Measurements from ENCODE around the gene FBXO11.

Gene FBXO11

GRCh38 chr2:47849368-47849767 lies 56.9 kb downstream of the FBXO11 start:
- no peak for DNase-seq (ENCODE audit: low spot score)

DNA sequence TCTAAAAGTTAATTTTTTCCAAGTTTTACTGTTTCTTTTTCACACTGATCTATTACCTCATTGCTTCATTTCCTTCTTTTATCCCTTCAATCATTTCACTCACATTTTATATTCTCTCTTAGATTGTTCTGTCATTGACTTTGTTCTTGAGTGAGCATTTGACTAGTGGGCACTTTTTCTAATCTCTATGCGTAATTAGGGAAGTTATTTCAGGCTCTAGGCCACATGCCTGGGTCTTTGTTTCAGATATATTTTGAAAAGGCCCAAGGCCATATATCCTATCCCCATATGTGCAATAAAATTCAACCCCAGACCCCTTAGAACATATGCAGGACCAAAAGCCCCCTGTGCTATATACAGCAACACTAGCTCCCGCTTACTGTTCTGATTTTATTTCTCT lies 62.1 kb downstream of the FBXO11 start:
- no peak for DNase-seq (ENCODE audit: low spot score)

GRCh38 chr2:47843407-47843806 lies 62.9 kb downstream of the FBXO11 start:
- DNase-seq (ENCODE audit: low spot score) = no peak

DNA sequence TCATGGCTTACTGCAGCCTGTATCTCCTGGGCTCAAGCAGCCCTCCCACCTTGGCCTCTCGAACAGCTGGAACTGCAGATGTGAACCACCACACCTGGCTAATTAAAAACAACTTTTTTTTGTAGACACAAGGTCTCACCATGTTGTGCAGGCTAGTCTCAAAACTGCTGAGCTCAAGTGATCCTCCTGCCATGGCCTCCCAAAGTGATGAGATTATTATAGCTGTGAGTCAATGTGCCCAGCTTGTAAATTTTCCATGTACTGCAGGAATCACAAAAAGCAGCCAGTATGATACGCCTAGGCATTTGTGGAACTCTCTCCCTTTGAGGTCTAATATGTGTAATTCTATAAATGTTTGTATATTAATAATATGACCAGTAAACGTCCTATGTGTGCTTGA lies 63.5 kb downstream of the FBXO11 start:
- DNase-seq (ENCODE audit: low spot score) = no peak

- DNase-seq (ENCODE audit: low spot score) = no peak
These were observed 67.6 kb downstream of the FBXO11 start for GRCh38 chr2:47838686-47839085.

DNA sequence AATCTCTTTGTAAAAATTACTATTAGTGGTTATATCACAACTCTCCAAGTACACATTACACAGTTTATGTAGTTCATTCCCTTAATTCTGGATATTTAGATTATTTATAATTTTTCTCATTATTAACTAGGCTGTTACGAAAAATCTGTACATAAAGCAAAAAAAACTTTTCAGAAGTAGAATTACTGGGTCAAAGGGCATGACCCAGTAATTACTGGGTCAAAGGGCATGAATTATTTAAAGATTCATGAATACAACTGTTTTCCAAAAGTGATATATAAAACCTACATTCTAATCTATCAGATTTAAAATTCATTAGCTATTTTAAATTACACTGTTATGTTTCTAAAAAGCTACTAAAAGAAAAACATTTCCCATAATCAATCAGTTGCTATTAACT lies 68.0 kb downstream of the FBXO11 start:
- no peak for DNase-seq (ENCODE audit: low spot score)

DNA sequence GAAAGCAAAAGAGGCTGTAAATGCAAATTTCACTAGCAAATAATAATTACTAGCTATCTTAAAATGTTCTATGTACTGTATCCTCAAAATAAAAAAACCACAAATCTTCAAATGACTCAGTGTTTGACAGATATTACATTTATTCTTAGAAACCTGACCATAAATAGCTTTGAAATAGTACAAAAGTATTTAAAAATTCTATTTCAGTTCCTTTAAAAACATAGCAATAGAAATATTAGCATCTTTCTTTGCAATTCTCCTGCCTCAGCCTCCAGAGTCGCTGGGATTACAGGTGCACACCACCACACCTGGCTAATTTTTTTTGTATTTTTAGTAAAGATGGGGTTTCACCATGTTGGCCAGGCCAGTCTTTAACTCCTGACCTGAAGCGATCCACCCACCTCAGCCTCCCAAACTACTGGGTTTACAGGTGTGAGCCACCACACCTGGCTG lies 72.8 kb downstream of the FBXO11 start:
- DNase-seq (ENCODE audit: low spot score) = no peak

DNA sequence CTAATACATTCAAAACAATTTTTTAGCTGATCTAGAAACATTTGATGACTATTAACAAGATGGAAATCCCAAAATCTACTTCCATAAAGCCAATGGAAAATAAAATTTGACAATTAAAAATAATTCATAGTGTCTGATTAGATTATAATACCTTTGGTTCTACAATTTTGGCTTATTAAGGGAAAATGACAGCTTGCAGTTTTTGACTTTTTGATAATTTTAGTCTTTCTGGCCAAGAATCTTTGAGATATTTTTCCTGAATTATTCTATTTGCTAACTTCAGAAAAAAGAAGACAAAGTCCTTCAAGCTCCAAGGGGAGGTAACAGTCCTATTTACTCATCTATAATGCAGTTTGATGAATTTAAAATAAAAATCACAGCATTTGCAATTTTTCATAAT lies 83.8 kb downstream of the FBXO11 start:
- DNase-seq (ENCODE audit: low spot score) = no peak

DNA sequence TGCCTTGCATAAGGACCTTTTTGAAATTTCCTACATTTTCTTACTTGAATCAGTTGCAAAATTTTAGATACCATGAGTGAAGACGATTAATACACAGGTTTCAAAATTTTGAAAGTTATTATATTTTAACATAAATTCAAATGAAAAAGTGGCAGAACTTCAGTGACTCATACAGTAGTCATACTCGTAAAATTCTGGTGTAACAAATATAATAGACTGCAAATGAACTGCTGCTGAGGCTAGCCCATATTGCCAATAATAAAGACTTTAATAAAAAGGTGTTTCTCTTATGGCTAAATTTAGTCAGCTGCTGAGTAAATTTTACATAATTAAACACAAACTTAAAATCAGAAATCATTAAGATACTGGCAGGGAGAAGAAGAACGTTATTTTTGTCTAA lies 86.5 kb downstream of the FBXO11 start:
- DNase-seq (ENCODE audit: low spot score) = no peak

DNA sequence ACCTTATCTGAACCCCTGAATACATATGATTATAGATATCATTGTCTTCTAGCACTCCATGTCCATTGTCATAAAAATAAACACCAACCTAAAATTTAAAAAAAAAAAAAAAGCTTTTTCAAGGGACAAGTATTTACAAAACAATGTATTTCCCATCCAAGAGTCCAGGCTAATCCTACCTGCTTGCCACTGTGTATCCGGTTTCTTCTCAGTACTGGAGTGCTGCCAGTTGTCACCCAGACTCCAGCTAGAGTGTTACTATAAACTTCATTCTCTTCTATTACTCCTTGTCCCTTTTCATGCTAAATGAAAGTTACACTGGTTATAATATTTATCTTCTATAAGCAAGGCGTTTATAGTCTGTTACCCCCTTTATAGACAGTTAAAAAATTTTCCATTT lies 87.5 kb downstream of the FBXO11 start:
- no peak for DNase-seq (ENCODE audit: low spot score)

DNA sequence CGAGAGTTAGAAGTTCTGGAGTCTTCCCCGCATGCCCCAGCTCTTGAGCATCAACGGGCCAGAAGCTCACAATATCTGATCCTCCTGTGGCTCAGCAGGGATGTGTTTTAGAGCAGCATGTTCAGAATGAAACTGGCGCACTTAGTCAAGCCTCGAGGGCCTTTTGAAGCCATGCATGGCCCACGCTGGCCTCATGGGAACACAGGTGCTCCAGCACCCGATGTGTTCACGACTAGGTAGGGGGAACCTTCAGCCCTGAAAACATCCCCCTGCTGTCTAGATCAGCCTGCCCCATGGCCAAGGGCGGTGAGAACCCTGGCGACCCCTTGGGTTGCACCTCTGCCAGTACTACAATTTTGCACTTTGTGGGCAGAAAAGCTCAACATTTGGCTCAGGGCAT lies 90.5 kb downstream of the FBXO11 start:
- no peak for DNase-seq (ENCODE audit: low spot score)

DNA sequence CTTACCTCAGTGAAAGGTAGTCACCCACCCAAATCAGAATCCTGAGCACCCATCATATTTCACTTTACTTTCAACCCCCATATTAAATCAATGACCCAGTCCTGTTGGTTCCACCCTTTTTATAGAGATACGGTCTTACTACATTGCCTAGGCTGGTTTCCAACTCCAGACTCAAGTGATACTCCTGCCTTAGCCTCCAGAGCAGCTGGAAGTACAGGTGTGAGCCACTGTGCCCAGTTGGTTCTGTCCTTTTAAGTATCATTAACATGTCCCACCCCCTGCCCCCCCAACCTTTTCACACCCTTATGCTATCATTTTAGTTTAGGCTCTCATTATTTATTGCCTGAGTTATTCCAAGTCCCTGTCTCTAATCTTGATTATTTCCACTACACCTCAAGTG lies 94.6 kb downstream of the FBXO11 start:
- DNase-seq (ENCODE audit: low spot score) = no peak

DNA sequence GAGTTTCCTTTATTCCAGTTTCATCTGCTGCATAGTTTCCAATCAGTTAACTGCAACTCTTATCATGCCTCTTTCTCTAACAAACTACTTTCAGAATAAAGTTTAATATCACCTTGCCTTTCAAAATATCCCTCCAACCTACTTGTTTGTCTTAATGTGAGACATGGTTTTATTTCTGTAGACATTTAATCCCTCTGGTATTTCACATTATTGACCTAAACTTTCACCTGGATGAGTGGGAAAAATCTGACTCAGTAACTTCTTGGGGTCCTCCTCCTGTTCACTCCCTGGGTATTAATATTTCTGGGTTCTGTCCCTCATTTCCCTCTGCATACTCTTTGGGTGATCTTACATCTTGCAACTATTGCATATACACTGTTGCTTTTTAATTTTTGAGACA lies 95.4 kb downstream of the FBXO11 start:
- no peak for DNase-seq (ENCODE audit: low spot score)

GRCh38 chr2:47809903-47810302 lies 96.4 kb downstream of the FBXO11 start:
- no peak for DNase-seq (ENCODE audit: low spot score)

GRCh38 chr2:47808614-47809013 lies 97.7 kb downstream of the FBXO11 start:
- no peak for DNase-seq (ENCODE audit: low spot score)

- no peak for DNase-seq (ENCODE audit: low spot score)
These were observed 100.4 kb downstream of the FBXO11 start for GRCh38 chr2:47805850-47806249.

DNA sequence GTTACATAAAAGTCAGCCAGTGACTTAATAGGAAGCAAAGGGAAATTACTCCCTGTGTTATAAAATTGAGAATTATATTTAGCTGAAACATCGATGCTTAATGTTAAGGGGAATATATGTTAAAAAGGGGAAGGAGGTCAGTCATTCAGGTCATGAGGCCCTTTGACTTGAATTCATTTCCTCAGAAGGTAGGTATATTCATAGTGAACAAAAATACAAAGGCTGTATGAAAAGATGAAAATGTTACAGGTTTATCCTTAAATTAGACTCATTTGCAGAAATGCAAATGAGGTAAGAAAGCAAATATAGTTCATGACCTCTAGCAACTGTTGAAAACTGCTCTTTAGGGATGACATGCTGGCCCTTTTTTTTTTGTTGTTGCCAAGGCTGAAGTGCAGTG lies 102.5 kb downstream of the FBXO11 start:
- DNase-seq (ENCODE audit: low spot score) = no peak

- DNase-seq (ENCODE audit: low spot score) = no peak
These were observed 102.9 kb downstream of the FBXO11 start for GRCh38 chr2:47803363-47803762.

GRCh38 chr2:47801118-47801517 lies 105.2 kb downstream of the FBXO11 start:
- DNase-seq (ENCODE audit: low spot score) = no peak

DNA sequence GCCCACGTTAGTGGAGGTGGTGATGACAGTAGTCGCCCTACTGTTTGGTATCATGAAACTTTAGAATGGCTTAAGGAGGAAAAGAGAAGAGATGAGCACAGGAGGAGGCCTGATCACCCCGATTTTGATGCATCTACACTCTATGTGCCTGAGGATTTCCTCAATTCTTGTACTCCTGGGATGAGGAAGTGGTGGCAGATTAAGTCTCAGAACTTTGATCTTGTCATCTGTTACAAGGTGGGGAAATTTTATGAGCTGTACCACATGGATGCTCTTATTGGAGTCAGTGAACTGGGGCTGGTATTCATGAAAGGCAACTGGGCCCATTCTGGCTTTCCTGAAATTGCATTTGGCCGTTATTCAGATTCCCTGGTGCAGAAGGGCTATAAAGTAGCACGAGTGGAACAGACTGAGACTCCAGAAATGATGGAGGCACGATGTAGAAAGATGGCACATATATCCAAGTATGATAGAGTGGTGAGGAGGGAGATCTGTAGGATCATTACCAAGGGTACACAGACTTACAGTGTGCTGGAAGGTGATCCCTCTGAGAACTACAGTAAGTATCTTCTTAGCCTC lies 107.2 kb downstream of the FBXO11 start:
- no peak for DNase-seq (ENCODE audit: low spot score)

DNA sequence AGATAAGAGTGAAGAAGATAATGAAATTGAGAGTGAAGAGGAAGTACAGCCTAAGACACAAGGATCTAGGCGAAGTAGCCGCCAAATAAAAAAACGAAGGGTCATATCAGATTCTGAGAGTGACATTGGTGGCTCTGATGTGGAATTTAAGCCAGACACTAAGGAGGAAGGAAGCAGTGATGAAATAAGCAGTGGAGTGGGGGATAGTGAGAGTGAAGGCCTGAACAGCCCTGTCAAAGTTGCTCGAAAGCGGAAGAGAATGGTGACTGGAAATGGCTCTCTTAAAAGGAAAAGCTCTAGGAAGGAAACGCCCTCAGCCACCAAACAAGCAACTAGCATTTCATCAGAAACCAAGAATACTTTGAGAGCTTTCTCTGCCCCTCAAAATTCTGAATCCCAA lies 107.7 kb downstream of the FBXO11 start:
- DNase-seq (ENCODE audit: low spot score) = no peak

- DNase-seq (ENCODE audit: low spot score) = no peak
These were observed 110.1 kb downstream of the FBXO11 start for GRCh38 chr2:47796090-47796697.

DNA sequence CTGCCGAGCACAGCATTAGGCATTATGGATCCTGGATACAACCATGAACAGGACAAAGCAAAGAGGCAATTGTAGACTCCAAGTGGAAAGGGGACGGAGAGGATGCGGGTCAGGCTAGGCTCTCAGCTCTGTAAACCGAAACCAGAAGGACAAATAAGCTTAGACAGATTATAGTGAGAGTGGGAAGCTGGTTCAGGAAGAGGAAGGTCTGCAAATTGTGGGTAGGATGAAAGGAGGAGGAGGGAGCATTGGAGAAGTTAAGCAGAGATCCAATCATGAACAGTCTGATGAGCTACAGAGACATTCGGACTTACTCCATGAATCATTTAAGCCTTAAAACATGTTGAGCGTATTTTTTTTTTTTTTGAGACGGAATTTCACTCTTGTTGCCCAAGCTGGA lies 120.3 kb downstream of the FBXO11 start:
- no peak for DNase-seq (ENCODE audit: low spot score)

- no peak for DNase-seq (ENCODE audit: low spot score)
These were observed 121.9 kb downstream of the FBXO11 start for GRCh38 chr2:47784352-47784851.
